Bronchial epithelial cell (primary cell): ENCODE data around the gene GJB5. TPM values are rescaled to one million over a fixed set of nuclear protein-coding genes. Genes with fewer than 3 reads are reported as not detected.

Experiments
- DNase-seq: peaks from one replicate; pipeline ENCODE4 v3.0.0-alpha.2; 2010; ENCODE audit warnings: low read depth
- FAIRE-seq: peaks from 2 replicates; lab custom pipeline; 2011; peaks lifted over from hg19 to GRCh38; lab: Jason Lieb, UNC
- H3K27me3 ChIP-seq: 2 replicates; pipeline ENCODE4 v1.5.1; 2011; ENCODE audit warnings: low read length; ENCODE audit not compliant: control insufficient read depth, insufficient read depth
- H3K36me3 ChIP-seq: 2 replicates; pipeline ENCODE4 v1.5.1; 2011; ENCODE audit warnings: low read length; ENCODE audit not compliant: control insufficient read depth, insufficient read depth
- H3K4me3 ChIP-seq: 2 replicates; pipeline ENCODE4 v1.5.1; 2011; ENCODE audit warnings: mild to moderate bottlenecking, low read depth, low read length, control low read depth
- total RNA-seq: library from RNA; depleted of rRNA; stranded (reverse); fragments of >200 nt; gene quantifications from 2 replicates; pipeline ENCODE4 v1.2.1, GENCODE V29; 2014
- TF ChIP-seq, protein P1 (sequence below): IDR thresholded peaks from 2 replicates; pipeline ENCODE4 v1.5.1; 2011; ENCODE audit warnings: mild to moderate bottlenecking, moderate library complexity, low read length, control low read depth, inconsistent platforms; ENCODE audit not compliant: insufficient read depth, severe bottlenecking

GJB5 gene
- total RNA-seq, 1 donor from 2014 or later: 95.8 TPM

DNA sequence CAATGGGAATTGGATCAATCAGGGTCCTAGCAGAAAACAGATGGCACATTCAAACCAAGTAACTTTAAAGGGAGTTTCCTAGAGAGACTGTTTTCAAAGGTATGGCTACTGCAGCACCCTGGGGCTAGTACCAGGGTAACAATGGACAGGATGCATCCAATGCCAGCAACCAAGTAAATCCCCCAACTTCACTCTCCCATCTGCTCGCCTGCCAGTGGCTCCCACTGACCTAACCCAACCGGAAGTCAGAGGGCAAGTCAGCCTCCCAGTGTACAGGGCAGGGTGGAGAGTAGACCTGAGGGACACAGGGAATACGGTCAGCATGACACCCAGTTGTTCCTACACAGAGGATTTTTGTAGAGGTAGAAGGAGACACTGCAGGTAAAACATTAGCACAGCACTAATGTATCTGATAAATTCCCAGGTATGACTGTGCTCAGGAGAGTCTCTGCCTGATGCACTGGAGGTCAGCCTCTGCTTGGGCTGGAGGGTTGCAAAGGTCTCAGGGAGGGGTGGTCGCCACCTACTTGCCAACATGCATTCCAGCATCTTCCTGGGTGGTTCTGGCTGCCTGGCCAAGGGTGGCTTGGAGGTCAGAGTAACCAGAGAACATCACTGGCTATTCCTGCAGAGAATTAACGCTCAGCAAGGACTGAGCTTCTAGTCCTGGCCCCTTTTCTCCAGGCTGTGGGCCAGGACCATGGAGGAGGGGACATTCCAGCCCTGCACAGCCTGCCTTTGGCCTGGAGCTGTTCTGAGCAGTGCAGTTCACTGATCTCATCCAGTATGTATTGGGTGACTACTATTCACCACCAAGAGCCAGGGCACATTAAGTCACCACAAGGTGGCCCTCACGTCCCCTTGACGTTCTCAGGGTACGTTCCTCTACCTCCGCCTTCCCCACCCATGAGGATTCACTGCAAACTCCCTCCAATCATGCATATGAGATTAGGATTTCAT is 32.9 kb downstream of the GJB5 start:
- TF ChIP-seq, protein P1, sequence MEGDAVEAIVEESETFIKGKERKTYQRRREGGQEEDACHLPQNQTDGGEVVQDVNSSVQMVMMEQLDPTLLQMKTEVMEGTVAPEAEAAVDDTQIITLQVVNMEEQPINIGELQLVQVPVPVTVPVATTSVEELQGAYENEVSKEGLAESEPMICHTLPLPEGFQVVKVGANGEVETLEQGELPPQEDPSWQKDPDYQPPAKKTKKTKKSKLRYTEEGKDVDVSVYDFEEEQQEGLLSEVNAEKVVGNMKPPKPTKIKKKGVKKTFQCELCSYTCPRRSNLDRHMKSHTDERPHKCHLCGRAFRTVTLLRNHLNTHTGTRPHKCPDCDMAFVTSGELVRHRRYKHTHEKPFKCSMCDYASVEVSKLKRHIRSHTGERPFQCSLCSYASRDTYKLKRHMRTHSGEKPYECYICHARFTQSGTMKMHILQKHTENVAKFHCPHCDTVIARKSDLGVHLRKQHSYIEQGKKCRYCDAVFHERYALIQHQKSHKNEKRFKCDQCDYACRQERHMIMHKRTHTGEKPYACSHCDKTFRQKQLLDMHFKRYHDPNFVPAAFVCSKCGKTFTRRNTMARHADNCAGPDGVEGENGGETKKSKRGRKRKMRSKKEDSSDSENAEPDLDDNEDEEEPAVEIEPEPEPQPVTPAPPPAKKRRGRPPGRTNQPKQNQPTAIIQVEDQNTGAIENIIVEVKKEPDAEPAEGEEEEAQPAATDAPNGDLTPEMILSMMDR: peak; percentile 17
- DNase-seq (peak; percentile 39), FAIRE-seq (peak; percentile 28)
- no peak overlapping the region for H3K4me3 ChIP-seq
- peaks cover 4% of the 10 kb centered on the region for H3K27me3 ChIP-seq
- peaks cover 19% of the 10 kb centered on the region for H3K36me3 ChIP-seq

DNA sequence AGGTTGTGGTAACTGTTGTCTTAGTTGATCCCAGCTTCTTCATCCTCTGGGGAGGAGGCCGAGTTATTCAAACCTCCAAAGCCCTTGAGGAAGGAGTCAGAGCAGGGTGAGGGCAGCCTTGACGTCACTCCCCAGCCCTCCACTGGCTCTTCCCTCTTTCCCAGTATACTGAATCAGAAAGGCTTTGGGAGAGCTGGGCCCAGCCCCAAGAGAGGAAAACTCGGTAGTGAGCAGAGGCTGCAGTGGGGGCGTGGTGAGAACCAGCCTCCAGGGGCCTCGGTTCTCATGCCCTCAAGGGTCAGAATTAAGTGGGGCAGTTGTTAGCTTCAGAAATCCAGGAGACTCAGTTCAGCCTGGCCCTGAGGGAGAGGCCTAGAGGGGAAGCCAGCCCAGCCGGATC is 36.1 kb downstream of the GJB5 start:
- Histone ChIP-seq H3K4me3 (no peak overlapping the region), H3K27me3 (peaks cover 6% of the 10 kb centered on the region), H3K36me3 (peaks cover under 1% of the 10 kb centered on the region)
- DNase-seq (no peak), FAIRE-seq (peak; percentile 18)
- TF ChIP-seq, protein P1: no peak

DNA sequence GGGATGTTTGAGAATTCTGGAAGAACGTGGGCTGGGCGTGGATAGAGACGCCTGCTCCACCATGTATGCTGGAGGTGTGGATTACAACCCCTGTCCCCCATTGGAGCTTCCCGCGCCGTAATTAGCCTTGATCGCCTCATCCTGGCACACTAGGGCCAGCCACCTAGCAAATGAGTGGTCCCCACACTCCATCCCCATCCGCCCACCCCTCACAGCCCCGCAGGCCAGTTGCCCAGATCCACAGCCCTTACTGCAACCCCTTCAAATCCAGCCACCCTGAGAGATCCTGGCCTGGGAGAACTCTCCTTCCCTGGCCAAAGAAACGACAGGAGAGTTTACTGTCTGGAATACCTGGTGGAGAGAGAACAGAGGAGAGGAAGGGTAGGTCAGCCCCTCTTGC is 37.6 kb downstream of the GJB5 start:
- no peak for DNase-seq
- H3K36me3 ChIP-seq: no peaks in the 10 kb centered on the region
- no peak for FAIRE-seq
- H3K27me3 ChIP-seq: peaks cover 6% of the 10 kb centered on the region
- TF ChIP-seq, protein P1: no peak
- no peak overlapping the region for H3K4me3 ChIP-seq

DNA sequence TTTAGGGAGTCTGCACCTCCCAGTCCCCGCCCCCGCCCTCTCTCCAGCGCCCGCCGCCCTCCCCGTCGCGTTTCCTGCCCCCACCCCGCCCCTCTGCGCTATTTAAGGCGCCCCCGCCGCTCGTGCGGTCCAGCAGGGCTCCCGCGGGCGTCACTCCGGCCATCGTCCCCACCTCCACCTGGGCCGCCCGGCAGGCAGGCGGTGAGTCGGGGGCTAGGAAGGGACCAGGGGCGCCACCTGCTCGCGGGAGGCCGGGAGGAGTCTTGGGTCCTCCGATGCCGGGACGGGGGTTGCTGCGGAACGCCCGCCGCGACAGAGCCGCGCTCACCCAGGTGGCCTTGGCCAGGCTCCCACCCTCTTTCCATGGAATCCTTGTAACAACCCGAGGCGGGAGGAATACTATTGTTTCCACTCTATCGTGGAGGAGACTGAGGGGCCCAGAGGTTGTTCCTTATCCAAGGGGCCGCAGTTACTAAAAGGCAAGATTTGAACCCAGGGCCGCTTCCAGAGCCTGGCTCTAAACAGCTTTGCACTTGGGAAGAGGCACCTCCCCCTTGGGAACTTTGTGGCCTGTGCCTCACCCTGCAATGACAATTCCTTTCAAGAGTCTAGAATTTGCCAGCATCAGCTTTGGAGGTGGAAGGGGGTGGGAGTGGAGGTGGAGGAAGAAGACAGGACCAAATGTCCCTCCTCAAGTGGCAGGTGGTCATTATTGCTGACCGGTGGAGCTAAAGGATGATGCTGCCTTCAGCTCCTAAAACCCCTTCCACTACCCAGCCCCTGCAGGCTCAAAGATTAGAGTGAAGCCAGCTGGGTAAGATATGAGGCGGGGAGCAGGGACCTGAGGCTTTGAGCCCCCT is 38.3 kb downstream of the GJB5 start, which contains the start of gene GJA4:
GJA4 (plus strand) TSS at position 132 of the 860 bp plus-strand sequence. CDS start 1,215 bp downstream, outside the sequence.
- TF ChIP-seq, protein P1: no peak
- no peak within 1 kb of the TSS for H3K4me3 ChIP-seq
- DNase-seq (no peak), FAIRE-seq (no peak)
- H3K36me3 ChIP-seq: no peaks in the 10 kb centered on the region
- H3K27me3 ChIP-seq: peaks cover 6% of the 10 kb centered on the region

DNA sequence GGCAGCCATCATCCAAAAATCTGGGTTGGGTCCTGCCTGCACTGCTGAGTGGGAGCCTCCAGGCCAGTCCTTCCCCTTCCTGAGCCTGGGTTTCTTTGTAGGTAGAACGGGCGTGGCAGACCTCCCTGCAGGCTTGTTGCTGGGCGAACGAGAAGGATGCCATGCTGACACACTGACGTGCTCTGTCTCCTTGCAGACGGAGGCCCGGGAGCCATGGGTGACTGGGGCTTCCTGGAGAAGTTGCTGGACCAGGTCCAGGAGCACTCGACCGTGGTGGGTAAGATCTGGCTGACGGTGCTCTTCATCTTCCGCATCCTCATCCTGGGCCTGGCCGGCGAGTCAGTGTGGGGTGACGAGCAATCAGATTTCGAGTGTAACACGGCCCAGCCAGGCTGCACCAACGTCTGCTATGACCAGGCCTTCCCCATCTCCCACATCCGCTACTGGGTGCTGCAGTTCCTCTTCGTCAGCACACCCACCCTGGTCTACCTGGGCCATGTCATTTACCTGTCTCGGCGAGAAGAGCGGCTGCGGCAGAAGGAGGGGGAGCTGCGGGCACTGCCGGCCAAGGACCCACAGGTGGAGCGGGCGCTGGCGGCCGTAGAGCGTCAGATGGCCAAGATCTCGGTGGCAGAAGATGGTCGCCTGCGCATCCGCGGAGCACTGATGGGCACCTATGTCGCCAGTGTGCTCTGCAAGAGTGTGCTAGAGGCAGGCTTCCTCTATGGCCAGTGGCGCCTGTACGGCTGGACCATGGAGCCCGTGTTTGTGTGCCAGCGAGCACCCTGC is 39.3 kb downstream of the GJB5 start:
- peaks cover 6% of the 10 kb centered on the region for H3K27me3 ChIP-seq
- no peak for FAIRE-seq
- TF ChIP-seq, protein P1: no peak
- no peak overlapping the region for H3K4me3 ChIP-seq
- no peaks in the 10 kb centered on the region for H3K36me3 ChIP-seq
- no peak for DNase-seq
